GM19035 (cell line): ENCODE measurements around the gene IL1RAPL1.
A peak's percentile ranks its signal among the peaks of the same experiment; 100 is the strongest.

ENCODE experiments used
- ATAC-seq: cut with Tn5 transposase; IDR thresholded peaks from one replicate; pipeline ENCODE4 v1.9.1; 2021; ENCODE audit not compliant: unreplicated experiment

Gene IL1RAPL1

DNA sequence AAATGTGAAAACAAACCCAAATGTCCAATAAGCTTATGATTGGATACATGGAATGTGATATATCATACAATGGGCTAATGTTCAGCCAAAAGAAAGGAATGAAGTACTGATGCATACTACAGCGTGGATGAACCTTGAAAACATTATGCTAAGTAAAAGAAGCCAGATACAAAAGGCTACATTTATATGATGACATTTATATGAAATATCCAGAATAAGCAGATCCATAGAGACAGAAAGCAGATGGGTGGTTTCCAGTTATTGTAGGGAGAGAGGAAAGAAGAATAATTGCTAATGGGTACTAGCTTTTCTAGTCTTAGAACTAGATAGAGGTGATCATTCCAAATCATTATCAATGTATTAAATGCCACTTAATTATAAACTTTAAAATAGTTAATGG, 801.3 kb downstream of the IL1RAPL1 start:
- no peak for ATAC-seq

DNA sequence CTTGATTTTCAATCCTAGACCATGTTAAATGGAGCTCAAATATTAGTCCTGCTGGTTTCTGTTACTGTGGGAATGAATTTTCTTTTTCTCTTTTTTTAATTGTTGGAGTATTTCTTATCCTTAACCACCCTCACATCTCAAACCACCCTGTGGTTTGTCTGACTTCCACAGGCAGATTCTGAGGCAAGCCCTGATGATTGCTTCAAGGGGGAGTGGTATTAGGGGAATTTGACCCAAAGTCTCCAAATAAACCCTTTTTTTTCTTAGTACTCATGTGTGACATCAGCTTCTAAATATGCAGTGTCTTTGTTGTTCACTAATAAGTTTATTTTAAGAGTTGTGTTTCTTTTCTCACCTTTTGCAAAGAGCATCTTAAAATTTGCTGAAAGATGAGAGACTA, 810.3 kb downstream of the IL1RAPL1 start:
- no peak for ATAC-seq

DNA sequence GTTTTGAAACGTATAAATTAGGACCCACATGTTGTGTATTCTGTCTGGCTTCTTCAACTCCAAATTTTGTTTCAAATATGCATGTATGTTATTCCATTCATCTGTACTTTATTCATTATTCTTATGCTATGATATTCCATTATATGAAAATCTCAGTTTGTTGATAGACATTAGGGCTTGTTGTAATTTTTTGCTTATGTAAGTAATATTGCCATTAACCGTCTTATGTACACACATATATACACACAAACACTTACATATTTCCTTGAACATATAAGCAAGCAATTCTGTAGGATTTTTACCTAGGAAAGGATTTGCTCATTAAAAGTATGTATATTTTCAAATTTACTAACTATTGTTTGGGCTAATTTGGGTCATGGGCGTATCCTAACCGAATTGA, 820.1 kb downstream of the IL1RAPL1 start:
- ATAC-seq, result no peak

DNA sequence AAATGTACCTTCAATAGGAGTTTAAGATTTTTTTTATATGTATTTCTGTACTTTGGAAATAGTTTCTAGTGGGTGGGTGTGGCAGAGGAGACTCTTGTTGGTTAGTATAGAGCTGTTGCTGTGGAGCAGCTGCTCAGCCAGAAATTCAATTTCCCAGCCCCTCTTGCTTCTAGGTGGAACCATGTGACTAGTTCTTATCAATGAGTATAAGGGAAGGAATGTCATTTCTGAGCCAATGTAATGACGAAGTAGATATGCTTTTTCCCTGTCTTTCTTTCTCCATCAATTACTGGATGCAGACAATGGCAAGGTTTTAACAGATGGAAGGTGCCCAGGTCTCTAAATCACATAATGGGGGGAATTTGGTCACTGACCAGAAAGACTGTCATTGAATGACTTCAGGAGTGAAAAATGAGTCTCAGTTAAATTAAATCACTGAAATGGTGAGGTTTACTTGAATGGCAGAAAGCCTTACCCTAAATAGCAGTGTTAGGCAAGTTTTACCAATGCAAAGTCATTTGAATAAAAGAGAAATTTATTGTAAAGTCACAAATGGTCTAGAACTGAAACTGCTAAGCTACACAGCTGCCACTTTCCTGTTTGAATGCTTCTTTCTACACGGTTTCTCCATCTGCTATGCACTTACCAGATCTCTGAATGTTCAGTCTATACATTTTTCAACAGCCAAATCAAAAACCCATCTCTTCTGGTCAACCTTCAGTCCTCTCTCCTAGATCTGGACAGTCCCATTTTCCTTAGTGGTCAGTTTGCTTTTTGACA, 832.7 kb downstream of the IL1RAPL1 start:
- no peak for ATAC-seq

DNA sequence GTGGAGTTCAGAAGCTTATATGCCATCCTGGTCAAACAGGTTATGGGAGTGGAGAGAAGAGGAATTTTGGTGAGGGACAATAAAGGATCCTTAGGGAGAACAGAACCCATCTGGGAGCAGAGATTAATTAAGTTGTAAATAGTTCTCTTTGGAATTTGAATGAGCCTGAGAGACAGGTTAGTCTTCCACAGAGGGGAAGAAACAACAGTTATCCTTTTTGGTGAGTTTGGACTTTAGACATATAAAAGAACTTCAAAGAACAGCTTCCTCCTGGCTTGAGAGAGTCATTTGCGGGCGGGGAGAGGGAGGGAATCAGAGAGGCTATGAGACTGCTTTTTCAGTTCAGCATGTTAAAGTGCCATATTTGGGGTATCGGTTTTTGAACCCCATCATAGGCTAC, 834.8 kb downstream of the IL1RAPL1 start:
- ATAC-seq, result no peak

DNA sequence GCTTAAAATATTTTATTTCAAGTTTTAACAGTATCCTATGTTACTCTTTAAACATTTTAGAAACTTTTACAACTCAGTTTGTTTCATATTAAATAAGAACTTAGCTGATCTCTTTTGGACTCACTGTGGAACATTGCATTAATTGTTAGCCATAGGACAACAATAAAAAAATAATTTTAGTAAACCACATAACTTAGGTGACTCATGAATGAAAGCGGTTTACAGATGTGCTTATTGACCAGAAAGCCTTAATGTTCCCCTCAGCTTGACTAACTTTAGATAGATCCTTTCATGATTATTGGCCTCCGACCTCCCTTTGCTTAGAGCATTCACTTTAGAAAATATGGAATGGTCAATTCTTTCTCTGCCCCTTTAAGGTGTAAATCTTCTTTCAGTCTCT, 844.6 kb downstream of the IL1RAPL1 start:
- no peak for ATAC-seq

DNA sequence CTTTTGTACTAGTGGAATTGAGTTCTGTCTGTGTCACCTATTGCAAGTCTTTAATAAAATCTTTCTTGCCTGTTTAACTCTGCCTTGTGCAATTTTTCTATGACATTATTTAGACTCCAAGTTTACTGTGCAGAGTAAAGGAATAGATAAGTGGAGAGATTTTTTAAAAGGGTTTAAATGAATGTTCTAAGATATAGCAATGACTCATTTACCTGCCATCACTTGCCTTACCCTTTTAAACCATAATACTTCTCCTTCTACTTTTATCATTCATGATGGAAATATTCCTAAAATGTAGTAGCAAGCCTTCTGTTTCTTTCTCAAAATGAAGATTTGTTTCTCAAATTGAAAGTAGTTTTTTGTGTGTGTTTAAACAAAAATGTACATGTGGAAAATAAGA, 845.3 kb downstream of the IL1RAPL1 start:
- no peak for ATAC-seq

DNA sequence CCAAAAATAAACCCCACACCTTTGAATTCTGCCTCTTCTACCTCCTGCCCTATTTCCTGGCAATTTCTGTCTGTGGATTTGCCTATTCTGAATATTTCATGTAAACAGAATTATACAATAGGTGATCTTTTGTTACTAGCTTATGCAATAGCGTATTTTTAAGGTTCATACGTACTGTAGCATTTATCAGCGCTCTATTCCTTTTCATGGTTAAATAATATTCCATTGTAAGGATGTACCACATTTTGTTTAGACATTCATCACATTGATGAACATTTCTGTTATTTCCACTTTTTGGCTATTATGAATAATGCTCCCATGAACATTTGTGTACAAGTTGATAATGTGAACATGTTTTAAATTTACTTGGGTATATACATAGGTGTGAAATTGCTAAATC, 847.7 kb downstream of the IL1RAPL1 start:
- no peak for ATAC-seq

DNA sequence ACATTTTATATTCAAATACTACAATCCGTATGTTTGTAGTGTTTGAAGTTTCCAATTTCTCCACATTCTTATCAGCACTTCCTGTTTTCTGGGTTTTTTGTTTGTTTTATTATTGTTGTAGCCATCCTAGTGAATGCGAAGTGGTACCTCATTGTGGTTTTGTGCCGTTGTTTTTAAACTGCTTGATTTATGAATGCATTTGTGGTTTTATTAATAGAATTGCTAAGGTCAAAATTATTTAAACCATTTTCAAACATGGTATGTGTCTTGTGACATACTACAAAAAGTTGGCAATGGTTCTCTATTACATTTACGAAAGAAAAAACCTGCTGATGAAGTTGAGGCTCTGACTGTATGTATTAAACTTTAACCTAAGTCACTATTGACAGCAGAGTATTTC, 848.1 kb downstream of the IL1RAPL1 start:
- no peak for ATAC-seq

DNA sequence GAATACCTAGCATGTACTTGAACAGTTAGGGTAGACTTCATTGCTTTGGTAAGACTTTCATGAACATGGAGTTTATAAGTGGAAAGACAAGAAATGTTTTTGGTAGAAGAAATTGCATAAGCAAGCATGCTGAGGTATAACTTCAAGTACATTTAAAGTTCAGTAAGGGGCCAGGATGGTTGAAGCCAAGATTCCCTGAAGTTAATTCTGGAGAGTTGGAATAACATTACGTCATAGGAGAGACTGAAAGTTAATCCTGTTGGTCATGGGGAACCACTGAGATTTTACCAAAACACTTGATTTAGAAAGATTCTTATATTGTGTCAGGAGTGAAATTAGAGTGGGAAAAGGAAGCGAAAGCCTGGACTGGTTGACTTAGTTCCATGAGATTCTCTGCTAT, 860.6 kb downstream of the IL1RAPL1 start:
- ATAC-seq, result no peak

DNA sequence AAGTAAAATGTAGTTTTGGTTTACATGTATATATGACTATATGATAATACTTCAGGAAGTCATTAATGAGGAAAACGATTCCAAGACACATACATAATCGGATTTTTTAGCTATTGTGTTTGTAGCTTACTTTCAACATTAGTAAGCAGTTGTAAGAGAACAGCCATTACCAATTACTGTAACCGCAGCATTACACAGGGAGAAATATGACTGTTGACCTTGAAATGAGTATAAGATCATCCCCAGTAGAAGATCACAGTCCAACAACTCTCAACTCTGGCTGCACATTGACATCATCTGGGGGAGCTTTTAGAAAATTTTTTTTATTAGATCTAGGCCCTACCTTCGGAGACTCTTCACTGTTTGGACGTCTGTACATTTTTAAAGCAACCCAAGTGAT, 866.1 kb downstream of the IL1RAPL1 start:
- peak; percentile 69 for ATAC-seq

DNA sequence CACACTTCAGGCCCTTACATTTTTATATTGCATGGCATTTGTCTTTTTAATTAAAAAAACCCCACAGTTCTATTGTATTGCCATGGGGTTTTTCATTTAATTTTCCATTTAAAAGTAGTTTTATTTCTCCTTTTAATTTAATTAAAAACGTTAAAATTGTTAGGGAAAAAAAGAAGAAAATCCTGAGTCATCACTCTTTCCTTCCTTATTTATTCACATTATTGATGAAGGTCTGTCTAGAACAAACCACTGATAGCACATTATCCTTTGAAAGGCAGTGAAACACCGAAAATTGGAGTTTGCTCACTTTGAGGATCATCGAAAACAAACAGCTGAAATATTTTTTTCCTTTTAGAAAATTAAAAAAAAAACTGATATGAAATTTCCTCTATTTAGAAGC, 868.5 kb downstream of the IL1RAPL1 start:
- no peak for ATAC-seq

DNA sequence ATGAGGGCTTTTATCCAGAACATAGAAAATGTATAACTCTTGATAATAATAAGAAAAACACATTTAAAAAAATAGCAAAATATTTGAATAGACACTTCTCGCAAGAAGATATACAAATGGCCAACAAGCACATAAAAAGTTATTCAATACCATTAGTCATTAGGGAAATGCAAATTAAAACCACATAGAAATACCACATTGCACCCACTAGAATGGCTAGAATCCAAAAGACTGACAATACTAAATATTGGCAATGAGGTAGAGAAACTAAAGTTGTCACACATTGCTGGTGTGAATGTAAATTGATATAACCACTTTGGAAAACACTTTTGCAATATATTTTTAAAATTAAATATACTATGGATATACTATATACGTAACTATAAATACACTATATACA, 873.8 kb downstream of the IL1RAPL1 start:
- no peak for ATAC-seq

DNA sequence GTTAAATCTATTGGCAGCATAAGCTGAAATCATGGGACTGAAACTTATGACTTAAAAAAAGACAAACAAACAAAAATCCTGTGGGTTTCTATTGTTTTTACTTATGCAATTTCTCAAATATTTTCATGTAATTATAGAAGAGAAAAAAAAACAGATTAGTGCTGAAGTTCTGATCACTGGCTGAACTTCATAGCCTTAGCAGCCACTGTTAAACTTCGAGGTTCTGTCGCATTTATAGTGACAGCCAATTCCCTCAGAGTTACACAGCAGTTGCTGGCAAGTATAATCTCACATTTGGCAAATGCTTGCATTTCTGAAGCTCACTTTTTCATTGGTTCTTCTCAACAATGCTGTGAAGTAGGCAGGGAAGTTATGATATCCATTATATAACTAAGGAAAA, 879.2 kb downstream of the IL1RAPL1 start:
- no peak for ATAC-seq

DNA sequence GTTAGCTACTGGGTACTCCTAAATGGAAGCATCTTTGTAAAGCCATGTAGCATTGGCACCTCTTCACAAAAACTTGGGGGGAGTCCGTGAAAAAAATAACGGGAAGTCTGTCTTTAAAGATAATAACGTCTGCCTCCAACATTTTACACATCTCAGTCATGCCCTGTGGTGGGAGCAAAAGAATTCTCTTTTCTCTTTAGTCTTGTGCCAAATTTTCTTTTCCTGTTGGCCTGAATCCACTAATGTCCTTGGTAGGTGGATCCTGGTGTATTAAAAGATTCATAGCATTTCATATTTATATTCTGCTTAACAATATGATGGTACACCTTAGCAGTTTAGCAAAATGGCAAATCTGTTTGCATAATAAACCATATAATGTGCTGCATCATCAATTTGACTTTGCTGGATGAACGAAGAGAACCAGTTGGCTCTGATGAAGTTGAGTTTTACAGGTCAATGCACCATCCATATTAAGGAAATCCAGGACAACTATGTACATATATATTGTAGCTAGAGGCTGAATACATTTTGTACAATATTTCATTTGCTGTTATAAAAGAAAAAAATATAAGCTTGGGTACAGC, 881.8 kb downstream of the IL1RAPL1 start:
- ATAC-seq, result no peak

DNA sequence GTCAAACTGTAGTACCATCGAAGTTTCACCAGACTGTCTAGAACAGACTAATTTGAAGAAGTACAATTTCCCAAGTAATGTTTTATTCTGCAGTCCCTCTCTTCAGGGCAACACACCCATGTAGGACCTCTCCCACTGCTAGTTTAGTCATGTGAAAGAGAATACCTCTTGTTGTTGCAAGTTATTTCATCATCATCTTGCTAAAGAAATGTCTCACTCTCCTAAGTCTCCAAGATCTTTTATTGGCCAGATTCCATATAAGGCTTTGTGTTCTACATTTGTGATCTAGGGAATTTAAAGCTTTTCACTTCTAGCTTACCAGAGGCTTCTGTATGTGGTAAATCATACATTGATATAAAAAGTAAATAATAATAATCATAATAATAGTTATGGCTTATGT, 882.8 kb downstream of the IL1RAPL1 start:
- no peak for ATAC-seq

DNA sequence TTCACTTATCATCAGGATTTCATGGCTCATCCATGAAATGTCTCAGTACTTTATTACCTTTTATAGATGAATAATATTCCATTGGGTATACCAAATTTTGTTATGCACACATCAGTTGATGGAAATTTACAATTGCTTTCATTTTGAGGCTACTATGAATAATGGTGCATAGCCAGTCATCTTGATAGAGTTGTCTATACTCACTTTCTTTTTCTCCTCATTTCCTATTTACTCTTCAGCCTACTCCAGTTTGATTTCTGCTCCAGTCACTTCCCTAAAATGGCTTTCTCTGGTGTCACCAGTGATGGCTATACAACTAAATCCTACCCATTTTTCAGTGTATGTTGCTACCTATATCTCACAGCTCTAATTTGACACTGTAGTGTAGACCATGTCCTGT, 884.6 kb downstream of the IL1RAPL1 start:
- ATAC-seq, result no peak

DNA sequence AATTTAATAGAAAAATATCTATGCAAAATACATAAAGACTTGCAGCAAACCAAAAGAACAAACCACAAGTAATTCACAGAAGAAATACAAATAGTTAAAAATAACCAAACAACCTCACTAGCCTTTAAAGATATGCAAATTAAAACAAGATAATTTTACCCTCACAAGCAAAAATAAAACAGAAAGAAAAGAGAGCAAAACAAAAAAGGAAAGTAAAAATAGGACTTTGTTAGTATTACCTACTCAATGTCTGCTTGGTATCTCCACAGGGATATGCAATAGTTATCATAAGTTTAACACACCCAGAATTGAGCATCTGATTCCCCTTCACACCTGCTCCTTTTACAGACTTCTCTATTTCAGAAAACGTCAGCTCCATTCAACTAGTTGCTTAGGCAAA, 890.6 kb downstream of the IL1RAPL1 start:
- ATAC-seq, result peak; percentile 58

DNA sequence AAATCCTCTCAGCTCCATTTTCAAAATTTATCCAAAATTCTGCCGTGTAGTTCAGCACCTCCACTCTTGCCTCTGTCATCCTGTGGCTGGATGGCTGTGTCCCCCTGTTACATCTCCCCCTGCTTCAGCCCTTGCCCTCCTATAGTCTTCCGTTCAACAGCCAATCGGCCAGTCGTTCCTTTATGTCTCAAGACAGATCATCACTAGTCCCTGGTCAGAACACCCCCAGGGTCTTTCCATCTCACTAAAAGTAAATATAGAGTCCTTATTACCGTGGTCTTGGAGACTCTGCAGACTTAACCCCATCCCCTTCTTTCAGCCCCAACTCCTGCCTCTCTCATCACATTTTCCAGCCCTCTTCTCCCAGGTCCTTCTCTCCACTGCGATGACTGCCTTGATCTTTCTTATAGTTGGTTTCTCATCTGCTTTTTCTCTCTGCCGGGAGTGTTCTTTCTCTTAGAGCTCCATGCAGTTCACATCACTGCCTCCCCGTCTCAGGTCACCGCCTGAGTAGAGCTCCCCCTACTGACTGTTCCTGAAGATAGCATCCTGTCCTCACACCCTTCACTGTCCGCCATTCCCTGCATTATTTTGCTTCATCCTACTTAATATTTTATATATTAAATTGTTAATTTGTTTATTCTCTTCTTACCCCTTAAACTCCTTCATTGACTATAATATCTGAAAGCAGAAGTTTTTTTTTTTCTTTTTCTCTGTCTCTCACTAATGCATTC, 891.3 kb downstream of the IL1RAPL1 start:
- peak; percentile 89 for ATAC-seq

DNA sequence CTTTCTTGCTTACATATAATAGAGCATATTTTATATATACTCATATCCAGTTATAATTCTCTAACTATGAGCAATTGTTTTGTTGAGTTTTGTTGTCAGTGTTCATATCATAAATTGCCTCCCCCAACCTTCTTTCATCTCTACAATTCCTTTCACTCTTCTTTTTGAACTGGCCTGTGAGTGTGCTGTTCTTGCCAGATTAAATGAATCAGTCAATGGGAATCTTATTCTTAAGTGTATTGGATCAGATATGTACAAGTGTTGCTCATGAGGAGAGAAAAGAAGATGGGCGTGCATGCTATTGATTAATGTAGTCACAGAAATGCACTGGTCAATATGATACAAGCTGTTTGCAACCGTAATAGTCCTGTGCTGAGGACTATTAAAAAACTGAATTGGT, 900.0 kb downstream of the IL1RAPL1 start:
- ATAC-seq, result no peak

DNA sequence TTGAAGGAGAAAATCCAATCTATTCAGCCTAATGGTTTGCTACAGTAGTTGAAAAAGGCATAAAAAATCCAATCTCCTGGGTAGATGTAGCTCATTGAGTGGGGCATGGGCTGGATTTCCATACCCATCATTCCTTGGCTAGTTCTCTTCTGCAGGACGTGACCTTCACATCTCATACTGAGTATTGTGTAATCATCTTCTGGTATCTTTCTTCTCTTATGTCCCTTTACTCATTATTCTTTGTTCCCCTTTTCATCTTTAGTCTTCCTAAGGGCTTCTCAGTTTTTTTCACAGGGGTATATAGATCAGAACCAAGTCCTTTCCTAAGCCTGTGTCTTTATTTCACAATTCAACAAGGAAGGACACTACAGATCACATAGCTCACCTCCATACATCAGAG, 900.5 kb downstream of the IL1RAPL1 start:
- no peak for ATAC-seq

DNA sequence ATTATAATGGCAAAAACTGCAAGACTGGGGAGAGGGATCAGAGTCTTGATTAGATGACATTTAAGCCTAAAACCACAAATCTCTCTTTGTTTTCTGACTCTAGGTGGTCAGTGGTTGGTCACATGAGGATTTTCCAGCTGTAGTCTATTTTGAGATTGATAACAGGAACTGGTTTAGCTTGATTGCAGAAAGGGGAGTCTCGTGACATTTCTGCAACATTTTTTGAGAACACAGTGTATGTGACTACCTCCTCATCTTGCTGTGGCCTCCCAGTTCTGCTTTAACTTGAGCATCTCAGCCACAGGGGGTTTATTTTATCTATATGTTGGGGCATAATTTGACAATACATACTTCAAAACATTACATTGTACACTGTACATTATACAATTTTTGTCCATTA, 901.7 kb downstream of the IL1RAPL1 start:
- no peak for ATAC-seq
